Gastrocnemius medialis (tissue), 4 donors: ENCODE results near the gene C1orf122. TPM values are rescaled to one million over a fixed set of nuclear protein-coding genes. Genes with fewer than 3 reads are reported as not detected.

Experiments
- ATAC-seq, 2 donors: fragments of 150-250 bp; one replicate each; pipeline ENCODE4 v1.9.1; 2016
- DNase-seq, 2 donors: peaks; one replicate each; pipeline ENCODE4 v3.0.0-alpha.2; 2019
- H3K27ac ChIP-seq, 4 donors: fragments of 200-600 bp; sonication (generic); 1 replicate in 1 of 4; 2 replicates in 3 of 4; pipeline ENCODE4 v1.5.1; 2016 to 2018; ENCODE audit warnings: mild to moderate bottlenecking in 2 of 4, moderate library complexity in 1 of 4
- H3K27me3 ChIP-seq, 3 donors: fragments of 200-600 bp; sonication (generic) in 2 of 3; 1 replicate in 1 of 3; 2 replicates in 2 of 3; pipeline versions ENCODE4 v1.5.1 to v1.6.0; 2016 to 2019; ENCODE audit warnings: mild to moderate bottlenecking in 1 of 3, moderate library complexity in 1 of 3
- H3K36me3 ChIP-seq, 2 donors: fragments of 200-600 bp; sonication (generic) in 1 of 2; one replicate each; pipeline ENCODE4 v1.5.1; 2017 to 2018
- H3K4me1 ChIP-seq, 2 donors: fragments of 200-600 bp; sonication (generic) in 1 of 2; one replicate each; pipeline ENCODE4 v1.5.1; 2016 to 2017; ENCODE audit warnings: mild to moderate bottlenecking in 2 of 2
- H3K4me3 ChIP-seq, 4 donors: fragments of 200-600 bp; sonication (generic) in 3 of 4; 1 replicate in 1 of 4; 2 replicates in 3 of 4; pipeline ENCODE4 v1.5.1; 2016 to 2019; ENCODE audit warnings: mild to moderate bottlenecking in 2 of 4
- H3K9me3 ChIP-seq, 3 donors: fragments of 200-600 bp; sonication (generic) in 2 of 3; 1 replicate in 1 of 3; 2 replicates in 2 of 3; pipeline ENCODE4 v1.5.1; 2016 to 2019
- CTCF ChIP-seq, 5 experiments: fragments of 450-650 bp in 3 of 5; fragments of 200-600 bp in 2 of 5; sonication (generic) in 2 of 5; IDR thresholded peaks in 4 of 5; conservative IDR thresholded peaks in 1 of 5; 1 replicate in 4 of 5; 2 replicates in 1 of 5; pipeline ENCODE4 v1.5.1; 2016 to 2019; ENCODE audit warnings: antibody characterized with exemption in 5 of 5, mild to moderate bottlenecking in 3 of 5, moderate library complexity in 3 of 5
- POLR2A ChIP-seq, 2 donors: fragments of 450-650 bp; IDR thresholded peaks; one replicate each; pipeline ENCODE4 v1.6.1; 2017; ENCODE audit warnings: antibody characterized with exemption in 2 of 2, mild to moderate bottlenecking in 2 of 2, moderate library complexity in 2 of 2
- in situ Hi-C, 4 donors: fragments of 200-750 bp; cut with MboI; loops; one replicate each; pipeline versions ENCODE4 v1.15.0 to v1.8.0; 2017; ENCODE audit warnings: low sequenced_read_pairs in 4 of 4
- intact Hi-C: fragments of 100-400 bp; cut with DNase I; formaldehyde crosslinking; loops from one replicate; pipeline ENCODE4 v1.15.1; 2023; ENCODE audit warnings: low total_unique reads
- total RNA-seq, 4 donors: library from RNA; depleted of rRNA; stranded (reverse); fragments of >200 nt; gene quantifications; one replicate each; pipeline versions ENCODE4 v1.1.0 to v1.2.3, GENCODE V29; 2016

The C1orf122 gene
- total RNA-seq, 4 donors from 2014 or later = 41.2 to 96.0 (median 56.8) TPM

DNA sequence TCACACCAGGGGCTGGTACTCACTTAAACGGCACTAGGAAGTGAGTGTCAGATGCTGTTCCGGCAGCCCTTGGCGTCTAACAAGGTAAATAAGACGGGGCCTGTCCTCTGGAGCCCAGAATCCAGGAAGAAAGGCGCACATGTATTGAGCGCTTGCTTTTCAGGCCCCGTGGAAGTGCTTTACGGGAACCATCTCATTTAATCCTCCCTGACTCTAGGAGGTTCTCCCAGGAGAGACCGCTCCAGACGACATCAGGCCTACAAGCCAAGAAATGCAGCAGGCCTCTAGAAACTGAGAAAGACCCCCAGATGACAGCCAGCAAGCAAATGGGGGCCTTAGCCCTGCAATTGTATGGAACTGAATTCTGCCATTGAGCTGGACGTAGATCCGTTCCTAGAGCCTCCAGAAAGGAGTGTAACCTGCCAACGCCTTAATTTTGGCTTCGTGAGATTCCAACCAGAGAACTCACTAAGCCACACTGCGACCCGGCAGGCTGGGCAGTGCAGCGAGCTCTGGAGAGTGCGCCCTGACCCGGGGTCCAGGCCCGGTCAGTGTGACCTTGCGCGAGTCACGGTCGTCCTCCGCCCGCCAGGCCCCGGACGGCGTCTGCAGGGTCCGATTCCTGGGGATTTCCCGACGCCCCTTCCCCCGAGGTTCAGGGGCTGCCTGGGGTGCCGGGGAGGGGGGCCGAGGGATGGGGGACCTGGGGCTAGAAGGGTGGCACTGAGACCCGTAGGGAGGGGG is 14.5 kb upstream of the C1orf122 start:
- ATAC-seq (no peak), DNase-seq (no peak)
- no peak for TF ChIP-seq CTCF (IDR thresholded peaks at IDR 0.05 in 4 of 5, conservative IDR thresholded peaks at IDR 0.05 in 1 of 5)
- no peak for TF ChIP-seq POLR2A (IDR thresholded peaks at IDR 0.05)
- intact Hi-C loops (no loop called here), in situ Hi-C loops (no loop called here)
- Histone ChIP-seq H3K4me3 (peak overlapping the region; percentile 48 to 69 (median 56)), H3K27me3 (peaks cover 0 to 6% (median 0%) of the 10 kb centered on the region in 3 donors), H3K9me3 (no peaks in the 10 kb centered on the region), H3K4me1 (peaks cover 9 to 13% of the 10 kb centered on the region in 2 donors), H3K27ac (peak overlapping the region in 1 of 4 donors; percentile 33), H3K36me3 (no peaks in the 10 kb centered on the region)

- Histone ChIP-seq H3K27ac (peak within 1 kb of the TSS in 1 of 4 donors; percentile 33), H3K36me3 (no peaks in the 10 kb centered on the region), H3K9me3 (no peaks in the 10 kb centered on the region), H3K27me3 (no peaks in the 10 kb centered on the region), H3K4me1 (peaks cover 9 to 13% of the 10 kb centered on the region in 2 donors), H3K4me3 (peak within 1 kb of the TSS; percentile 48 to 69 (median 56))
- ATAC-seq (peak; percentile 50 to 61), DNase-seq (peak in 1 of 2 donors; percentile 22)
- TF ChIP-seq CTCF (IDR thresholded peaks at IDR 0.05 in 4 of 5, conservative IDR thresholded peaks at IDR 0.05 in 1 of 5) (no peak), POLR2A (IDR thresholded peaks at IDR 0.05) (no peak)
- intact Hi-C loops (no loop called here), in situ Hi-C loops (no loop called here)
Observed at GRCh38 chr1:37793773-37794371, 13.7 kb upstream of the C1orf122 start, which contains the start of gene MANEAL. Gene MANEAL (plus strand): TSS chr1:37793847. CDS start chr1:37794183, 336 bp downstream.

- ATAC-seq (peak; percentile 18 to 26), DNase-seq (no peak)
- H3K4me1 ChIP-seq = peaks cover 9 to 13% of the 10 kb centered on the region in 2 donors
- TF ChIP-seq CTCF (IDR thresholded peaks at IDR 0.05 in 4 of 5, conservative IDR thresholded peaks at IDR 0.05 in 1 of 5) (no peak), POLR2A (IDR thresholded peaks at IDR 0.05) (no peak)
- peak overlapping the region; percentile 34 to 56 (median 56) for H3K4me3 ChIP-seq
- in situ Hi-C loops = no loop called here
- H3K27me3 ChIP-seq = no peaks in the 10 kb centered on the region
- no peak overlapping the region for H3K27ac ChIP-seq
- peaks cover 0 to 5% of the 10 kb centered on the region in 2 donors for H3K36me3 ChIP-seq
- intact Hi-C loops = no loop called here
- H3K9me3 ChIP-seq = no peaks in the 10 kb centered on the region
Observed at GRCh38 chr1:37794372-37795339, 12.9 kb upstream of the C1orf122 start.

- Histone ChIP-seq H3K27ac (no peak overlapping the region), H3K4me3 (peak overlapping the region in 2 of 4 donors; percentile 34 to 55), H3K36me3 (peaks cover 0 to 14% of the 10 kb centered on the region in 2 donors), H3K9me3 (no peaks in the 10 kb centered on the region), H3K4me1 (peaks cover 9 to 13% of the 10 kb centered on the region in 2 donors), H3K27me3 (no peaks in the 10 kb centered on the region)
- in situ Hi-C loops = no loop called here
- ATAC-seq = no peak
- no peak for TF ChIP-seq POLR2A (IDR thresholded peaks at IDR 0.05)
- no peak for DNase-seq
- intact Hi-C loops = no loop called here
Observed at GRCh38 chr1:37795340-37796125, 12.1 kb upstream of the C1orf122 start.
